ENCODE measurements around the gene S1PR3. TPM values are rescaled to one million over a fixed set of nuclear protein-coding genes. Genes with fewer than 3 reads are reported as not detected.
"Not testable (repeated sequence)": the region's sequence is repeated elsewhere in the genome, so short reads cannot be mapped to it uniquely, and the experiment has no call there.

The S1PR3 gene
- polyA plus RNA-seq (2011; rRNA removed), result 33.1 and 40.3 TPM in 2 replicates
- polyA minus RNA-seq (2011; rRNA and poly(A)+ RNA removed), result 50.7 and 58.2 TPM in 2 replicates

- Histone ChIP-seq H3K9me3 (ENCODE audit: control insufficient read depth, insufficient read depth, low read length) (no peaks in the 10 kb centered on the region; the same call in 1 of the 2 replicates), H3K27ac (ENCODE audit: low read depth, low read length) (peak within 1 kb of the TSS; percentile 21), H3K4me3 (ENCODE audit: low read depth, low read length) (peak within 1 kb of the TSS; percentile 91), H3K27me3 (ENCODE audit: control insufficient read depth, insufficient read depth, low read length) (peaks cover 4% of the 10 kb centered on the region)
- no peak for DNase-seq (ENCODE audit: low read depth, low spot score)
- POLR2A ChIA-PET, result interaction anchor here (0.7 to 1.0 kb wide), 2 partner anchors 167 to 245 kb away, joined by 3 read pairs; no protein-coding TSS in a partner anchor
- CTCF ChIA-PET, result interaction anchor here (0.6 to 1.4 kb wide), 5 partner anchors 10 to 398 kb away, joined by 3 to 5 read pairs (median 4); no protein-coding TSS in a partner anchor
- TF ChIP-seq CTCF (IDR thresholded peaks at IDR 0.05; ENCODE audit: low read depth, low read length), result no peak
Measured at GRCh38 chr9:88991066-88992034, at the start of gene S1PR3. TSS of gene S1PR3 (plus strand) at chr9:88991468. CDS start at chr9:89001201, 9,733 bp downstream.

- POLR2A ChIA-PET; H3K4me3 ChIP-seq (ENCODE audit: low read depth, low read length); DNase-seq (ENCODE audit: low read depth, low spot score); CTCF ChIA-PET; H3K9me3 ChIP-seq (ENCODE audit: control insufficient read depth, insufficient read depth, low read length); H3K27me3 ChIP-seq (ENCODE audit: control insufficient read depth, insufficient read depth, low read length); H3K27ac ChIP-seq (ENCODE audit: low read depth, low read length): not testable (repeated sequence)
Measured at GRCh38 chr9:88941586-88941985, 49.7 kb upstream of the S1PR3 start.

- no peak for TF ChIP-seq CTCF (IDR thresholded peaks at IDR 0.05; ENCODE audit: low read depth, low read length)
- DNase-seq (ENCODE audit: low read depth, low spot score), result no peak
- no peaks in the 10 kb centered on the region for H3K9me3 ChIP-seq (ENCODE audit: control insufficient read depth, insufficient read depth, low read length)
- peaks cover 7% of the 10 kb centered on the region for H3K27me3 ChIP-seq (ENCODE audit: control insufficient read depth, insufficient read depth, low read length)
- POLR2A ChIA-PET, result no interaction called here
- CTCF ChIA-PET, result no interaction called here
- no peak overlapping the region for H3K27ac ChIP-seq (ENCODE audit: low read depth, low read length)
- H3K4me3 ChIP-seq (ENCODE audit: low read depth, low read length), result no peak overlapping the region
Measured at GRCh38 chr9:88942411-88942810, 48.9 kb upstream of the S1PR3 start.

GRCh38 chr9:88945636-88946333 is 45.5 kb upstream of the S1PR3 start:
- Histone ChIP-seq H3K27ac (ENCODE audit: low read depth, low read length) (no peak overlapping the region), H3K27me3 (ENCODE audit: control insufficient read depth, insufficient read depth, low read length) (peaks cover 6% of the 10 kb centered on the region), H3K4me3 (ENCODE audit: low read depth, low read length) (no peak overlapping the region), H3K9me3 (ENCODE audit: control insufficient read depth, insufficient read depth, low read length) (no peaks in the 10 kb centered on the region)
- POLR2A ChIA-PET, result no interaction called here
- CTCF ChIA-PET, result no interaction called here
- no peak for TF ChIP-seq CTCF (IDR thresholded peaks at IDR 0.05; ENCODE audit: low read depth, low read length)
- DNase-seq (ENCODE audit: low read depth, low spot score), result no peak

- Histone ChIP-seq H3K27me3 (ENCODE audit: control insufficient read depth, insufficient read depth, low read length) (peaks cover 4% of the 10 kb centered on the region), H3K27ac (ENCODE audit: low read depth, low read length) (no peak overlapping the region), H3K4me3 (ENCODE audit: low read depth, low read length) (no peak overlapping the region), H3K9me3 (ENCODE audit: control insufficient read depth, insufficient read depth, low read length) (no peaks in the 10 kb centered on the region)
- ChIA-PET POLR2A (no interaction called here), CTCF (no interaction called here)
- peak; percentile 61 for DNase-seq (ENCODE audit: low read depth, low spot score)
- no peak for TF ChIP-seq CTCF (IDR thresholded peaks at IDR 0.05; ENCODE audit: low read depth, low read length)
Measured at GRCh38 chr9:88947581-88948573, 43.4 kb upstream of the S1PR3 start.
